MV-4-11 (cell line): ENCODE data around the gene GPT2.

Source experiments
- DNase-seq: peaks from one replicate; lab custom pipeline; 2025; lab: John Stamatoyannopoulos, UW

GPT2 gene

DNA sequence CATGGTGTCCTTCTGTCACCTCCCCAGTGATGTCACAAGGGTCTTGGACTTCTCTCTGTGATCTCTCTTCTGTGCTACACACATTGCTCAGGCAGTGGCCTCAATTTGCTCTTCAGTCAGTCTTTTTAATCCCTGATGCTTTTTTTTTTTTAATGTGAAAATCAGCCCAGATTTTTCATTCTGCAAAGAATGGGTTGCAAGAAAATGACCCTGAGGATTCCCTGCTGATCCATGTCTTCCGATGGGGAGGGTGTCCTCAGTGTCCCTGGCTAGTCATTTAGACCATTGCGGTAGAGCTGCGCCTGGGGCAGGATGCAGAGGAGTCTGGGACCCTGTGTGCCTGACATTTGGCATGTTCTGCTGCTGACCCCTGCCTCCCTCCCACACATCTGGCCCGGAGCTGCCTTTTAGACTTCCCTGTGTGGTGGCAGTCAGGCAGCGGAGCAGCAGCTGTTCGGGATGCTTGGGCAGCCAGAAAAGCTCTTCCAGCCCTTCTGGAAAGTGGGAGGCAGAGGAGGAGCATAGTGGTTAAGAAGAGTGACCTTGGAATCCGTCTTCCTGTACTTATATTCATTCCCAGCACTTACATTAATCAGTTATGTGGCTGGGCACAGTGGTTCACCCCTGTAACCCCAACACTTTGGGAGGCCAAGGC lies 12.3 kb downstream of the GPT2 start:
- DNase-seq, result no peak

DNA sequence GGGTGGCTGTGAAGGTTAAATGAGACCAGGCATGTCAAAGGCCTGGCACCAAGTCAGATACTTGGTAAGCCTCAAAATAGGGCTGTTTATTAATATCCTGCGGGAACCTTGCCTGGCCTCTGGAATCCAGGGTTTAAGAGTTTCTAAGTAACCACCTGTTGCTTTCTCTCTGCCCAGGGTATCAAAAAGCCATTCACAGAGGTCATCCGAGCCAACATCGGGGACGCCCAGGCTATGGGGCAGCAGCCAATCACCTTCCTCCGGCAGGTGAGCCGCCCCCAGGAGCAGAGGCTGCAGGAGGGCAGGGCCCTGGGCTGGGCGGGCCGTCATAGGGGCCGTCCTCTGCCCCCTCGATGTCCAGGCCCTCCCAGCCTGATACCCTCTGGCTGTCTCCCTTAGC lies 13.3 kb downstream of the GPT2 start:
- DNase-seq, result no peak

DNA sequence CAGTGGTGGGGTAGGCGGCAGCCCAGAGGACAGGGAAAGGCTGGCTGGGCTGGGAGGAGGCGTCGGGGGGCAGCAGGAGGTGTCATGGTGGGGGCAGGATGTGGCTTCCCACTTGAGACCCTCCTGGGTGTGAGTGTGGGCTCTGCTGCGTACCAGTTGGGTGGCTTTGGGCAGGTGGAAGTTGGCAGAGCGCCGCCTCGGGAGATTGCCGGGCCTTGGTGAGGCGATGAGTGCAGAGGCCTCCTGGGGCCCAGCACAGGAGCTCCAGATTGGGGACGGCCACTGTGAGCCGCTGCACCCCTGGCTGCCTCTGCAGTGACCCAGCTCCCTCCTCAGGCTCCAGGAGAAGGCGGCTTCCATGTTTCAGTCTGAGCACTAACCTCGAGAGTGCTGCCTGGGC lies 13.8 kb downstream of the GPT2 start:
- no peak for DNase-seq

DNA sequence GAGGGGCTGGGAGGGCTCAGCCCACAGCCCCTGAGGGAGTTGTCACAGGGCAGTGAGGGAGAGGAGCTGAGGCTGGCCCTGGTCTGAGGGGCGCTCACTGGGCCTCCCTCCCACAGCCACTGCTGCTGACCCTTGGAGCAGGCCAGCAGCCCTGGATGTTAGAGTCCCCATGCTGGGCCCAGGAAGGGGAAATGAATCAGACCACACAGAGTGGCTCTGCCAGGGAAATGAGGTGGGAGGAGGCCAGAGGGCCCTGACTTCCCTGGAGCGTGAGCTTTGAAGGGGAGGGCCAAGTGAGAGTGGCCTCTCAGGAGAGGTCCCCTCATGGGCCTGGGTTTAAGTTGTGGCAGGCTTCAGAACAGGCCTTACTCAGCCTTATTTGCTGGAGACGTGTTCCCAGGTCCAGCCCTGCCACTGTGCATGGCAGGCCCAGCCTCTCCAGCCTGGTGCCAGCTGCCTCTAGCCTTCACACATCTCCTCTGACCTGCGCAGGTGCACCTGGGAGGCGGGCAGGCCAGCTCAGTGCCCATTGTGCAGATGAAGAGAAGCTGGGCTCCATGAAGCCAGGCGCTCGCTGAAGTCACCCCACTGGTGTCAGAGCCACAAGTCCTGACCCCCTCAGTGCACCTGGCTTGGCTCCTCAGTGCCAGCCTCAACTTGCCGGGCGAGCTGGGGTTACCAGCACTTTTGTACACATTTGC lies 15.4 kb downstream of the GPT2 start:
- DNase-seq, result peak; percentile 10

DNA sequence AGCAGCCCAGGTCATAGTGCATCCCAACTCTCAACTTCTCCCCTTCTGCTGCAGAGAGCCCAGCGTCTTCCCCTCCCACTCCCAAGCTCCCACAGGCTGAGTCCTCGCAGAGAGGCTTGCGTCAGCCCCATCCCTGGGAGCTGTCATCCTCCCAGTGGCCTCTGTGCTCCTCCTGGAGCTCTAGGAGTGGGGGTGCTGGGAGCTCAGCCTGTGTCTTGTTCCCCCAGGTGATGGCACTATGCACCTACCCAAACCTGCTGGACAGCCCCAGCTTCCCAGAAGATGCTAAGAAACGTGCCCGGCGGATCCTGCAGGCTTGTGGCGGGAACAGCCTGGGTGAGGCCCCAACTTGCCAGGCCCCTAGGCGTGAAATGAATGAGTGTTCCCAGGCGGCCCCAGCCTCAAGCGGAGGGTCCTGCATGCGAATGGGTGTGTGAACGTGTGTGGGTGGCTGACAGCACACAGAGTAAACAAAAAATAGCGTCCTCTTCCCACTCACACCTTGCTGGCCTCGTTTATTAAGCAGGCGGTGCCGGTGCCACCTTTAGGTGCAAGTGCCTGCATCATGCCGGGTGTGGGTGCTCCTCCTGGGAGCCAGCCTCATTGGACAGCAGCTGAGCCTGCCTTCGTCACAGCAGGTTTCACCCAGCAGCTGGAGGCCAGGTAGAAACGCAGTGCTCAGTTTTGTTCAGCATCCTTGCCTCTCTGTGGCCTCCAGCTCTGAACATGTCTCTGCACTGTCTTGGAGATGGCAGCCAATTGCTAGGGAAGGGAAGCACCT lies 16.5 kb downstream of the GPT2 start:
- no peak for DNase-seq

DNA sequence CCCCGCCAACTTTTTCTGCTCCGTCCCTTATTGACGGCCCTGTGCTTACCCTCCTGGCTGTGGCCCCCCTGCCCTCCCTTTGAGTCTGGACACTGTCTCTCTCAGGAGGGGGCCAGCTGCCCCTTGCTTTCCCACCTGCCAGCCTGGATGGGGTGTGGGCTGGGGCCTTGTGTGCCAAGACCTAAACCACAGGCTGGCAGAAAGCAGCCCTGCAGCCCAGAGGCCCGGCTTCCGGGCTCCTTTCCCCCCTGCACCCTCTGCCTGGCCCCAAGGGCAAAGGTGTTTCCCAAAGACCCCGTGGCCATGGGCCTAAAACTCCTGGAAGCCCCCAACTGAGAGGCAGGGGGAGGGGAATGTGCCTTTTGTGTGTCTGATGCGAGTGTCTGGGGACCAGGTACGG lies 17.5 kb downstream of the GPT2 start:
- no peak for DNase-seq

DNA sequence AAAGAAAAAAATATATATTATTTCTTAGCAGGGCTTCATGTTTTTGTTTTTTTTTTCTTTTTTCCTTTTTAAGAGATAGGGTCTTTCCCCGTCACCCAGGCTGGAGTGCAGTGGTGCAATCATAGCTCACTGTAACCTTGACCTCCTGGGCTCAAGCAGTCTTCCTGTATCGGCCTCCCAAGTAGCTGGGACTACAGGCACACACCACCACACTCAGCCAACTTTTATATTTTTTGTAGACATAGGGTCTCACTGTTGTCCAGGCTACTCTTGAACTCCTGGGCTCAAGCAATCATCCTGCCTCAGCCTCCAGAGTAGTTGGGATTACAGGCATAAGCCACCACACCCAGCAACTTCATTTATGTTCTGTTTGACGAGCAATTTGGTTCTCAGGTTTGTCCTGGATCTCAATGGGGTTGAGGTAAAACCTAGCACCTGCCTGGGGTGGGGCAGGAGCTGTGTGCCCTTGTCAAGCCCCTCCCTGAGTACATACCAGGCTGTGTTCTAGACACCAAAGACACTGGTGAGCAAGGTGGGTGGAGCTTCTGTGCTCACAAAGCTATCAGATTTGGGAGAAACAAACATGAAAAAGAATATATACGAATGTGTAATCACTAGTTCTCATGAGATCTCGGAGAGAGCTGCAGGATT lies 19.2 kb downstream of the GPT2 start:
- DNase-seq, result no peak

DNA sequence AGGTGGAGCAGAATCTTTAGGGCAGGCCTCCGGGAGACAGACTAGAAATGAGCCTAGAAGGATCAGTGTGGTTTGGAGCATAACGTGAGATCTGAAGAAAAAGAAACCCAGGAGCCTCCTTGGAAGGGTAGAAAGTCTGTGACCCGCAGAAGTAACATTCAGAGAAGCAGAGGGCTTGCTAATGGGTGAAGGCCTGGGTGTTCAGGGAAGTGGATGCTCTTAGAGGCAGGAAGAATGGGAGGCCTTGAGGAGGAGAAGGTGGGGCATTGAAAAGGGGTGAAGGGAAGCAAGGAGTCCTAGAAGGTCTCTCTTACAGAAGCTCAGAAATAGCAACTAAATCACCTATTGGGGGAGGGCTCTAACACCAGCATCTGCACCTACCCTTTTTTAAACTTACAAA lies 20.3 kb downstream of the GPT2 start:
- DNase-seq, result no peak

DNA sequence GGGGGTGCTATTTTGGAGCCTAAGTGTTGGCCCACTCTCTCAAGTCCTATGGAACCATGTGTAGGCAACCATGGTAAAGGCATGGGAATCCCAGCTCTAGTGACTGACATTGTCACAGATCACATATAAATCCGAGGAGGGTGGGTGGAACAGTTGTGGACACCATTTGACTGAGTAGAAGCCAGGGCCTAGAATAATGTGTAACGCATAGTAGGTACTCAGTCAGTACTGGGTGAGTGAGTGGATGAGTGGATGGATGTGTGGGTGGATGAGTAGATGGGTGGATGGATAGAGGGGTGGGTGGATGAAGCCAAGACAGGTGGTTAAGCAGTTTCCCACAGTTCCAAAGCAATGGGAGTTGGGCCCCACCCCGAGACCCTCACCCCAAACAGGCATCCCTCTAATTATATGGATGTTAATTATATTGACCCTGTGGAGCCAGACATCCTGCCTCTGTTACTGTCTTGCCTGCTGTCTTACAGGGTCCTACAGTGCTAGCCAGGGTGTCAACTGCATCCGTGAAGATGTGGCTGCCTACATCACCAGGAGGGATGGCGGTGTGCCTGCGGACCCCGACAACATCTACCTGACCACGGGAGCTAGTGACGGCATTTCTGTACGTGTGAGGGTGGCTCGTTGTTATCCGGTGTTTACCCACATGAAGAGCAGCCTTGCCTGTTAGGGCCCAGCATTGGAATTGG lies 22.3 kb downstream of the GPT2 start:
- DNase-seq, result no peak

DNA sequence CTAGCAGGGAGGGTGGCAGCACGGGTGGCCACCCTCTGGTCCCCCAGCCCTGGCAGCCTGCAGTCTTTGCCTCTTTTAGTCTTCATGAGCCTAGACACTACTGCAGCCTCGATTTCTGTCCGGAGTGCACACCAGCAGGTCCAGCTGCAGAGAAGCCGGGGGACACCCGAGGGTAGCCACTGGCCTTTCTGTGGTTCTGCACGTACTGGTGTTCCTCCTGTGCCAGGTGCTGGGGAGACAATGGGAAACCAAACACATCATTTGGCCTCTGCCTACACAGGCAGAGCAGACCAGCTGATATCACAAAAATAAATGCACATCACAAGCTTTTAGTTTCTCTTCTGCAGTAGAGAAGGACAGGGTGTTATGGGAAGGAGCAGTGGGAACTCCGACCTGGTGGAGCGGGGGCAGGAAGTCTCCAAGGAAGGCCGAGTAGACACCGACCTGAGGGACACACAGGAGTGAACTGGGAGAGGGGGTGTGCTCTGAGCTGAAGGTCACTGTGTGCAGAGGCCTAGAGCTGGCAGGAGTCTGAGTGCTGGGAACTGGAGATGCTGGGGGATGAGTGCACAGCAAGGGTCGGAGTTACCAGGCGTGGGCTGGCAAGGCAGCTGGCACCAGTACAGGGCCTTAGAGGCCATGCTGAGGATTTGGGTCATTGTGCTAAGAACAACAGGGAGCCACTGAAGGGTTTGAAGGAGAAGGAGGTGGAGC lies 23.1 kb downstream of the GPT2 start:
- no peak for DNase-seq

DNA sequence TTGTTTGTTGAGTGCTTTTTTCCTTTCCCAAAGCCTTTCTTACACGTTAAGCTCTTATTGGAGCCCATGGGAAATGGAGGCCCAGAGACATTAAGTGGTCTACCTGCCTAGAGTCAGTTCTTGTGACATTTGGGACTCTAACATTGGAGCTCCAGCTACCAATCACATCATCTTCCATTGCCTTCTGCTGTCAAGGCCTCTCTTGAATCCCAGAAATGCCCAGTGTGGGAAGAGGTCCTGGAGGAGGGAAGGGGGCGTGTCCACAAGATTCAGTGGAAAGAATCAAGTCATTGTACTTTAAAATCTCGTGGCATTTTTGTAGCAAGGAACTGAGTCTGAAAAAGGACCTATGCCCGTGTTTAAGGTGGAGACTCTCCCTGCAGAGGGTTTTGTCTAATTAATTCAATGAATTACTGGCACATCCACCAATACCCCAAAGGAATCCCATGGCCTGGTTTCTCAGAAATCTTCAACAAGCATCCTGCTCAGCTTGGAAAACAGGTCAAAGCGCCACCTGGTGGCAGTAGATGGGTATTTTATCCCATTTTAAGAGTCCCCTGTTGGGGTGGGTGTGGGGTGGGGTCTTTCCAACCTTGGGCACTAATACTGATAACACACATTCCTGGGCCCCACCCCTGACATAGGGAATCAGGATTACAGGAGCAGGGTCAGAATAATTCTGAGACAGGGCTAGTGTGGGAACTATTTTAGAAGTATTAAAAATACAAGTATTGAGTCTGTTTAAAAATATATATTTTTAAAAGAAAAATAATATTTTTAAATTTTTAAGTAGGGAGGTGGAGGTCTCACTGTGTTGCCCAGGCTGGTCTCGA lies 24.6 kb downstream of the GPT2 start:
- peak; percentile 51 for DNase-seq

DNA sequence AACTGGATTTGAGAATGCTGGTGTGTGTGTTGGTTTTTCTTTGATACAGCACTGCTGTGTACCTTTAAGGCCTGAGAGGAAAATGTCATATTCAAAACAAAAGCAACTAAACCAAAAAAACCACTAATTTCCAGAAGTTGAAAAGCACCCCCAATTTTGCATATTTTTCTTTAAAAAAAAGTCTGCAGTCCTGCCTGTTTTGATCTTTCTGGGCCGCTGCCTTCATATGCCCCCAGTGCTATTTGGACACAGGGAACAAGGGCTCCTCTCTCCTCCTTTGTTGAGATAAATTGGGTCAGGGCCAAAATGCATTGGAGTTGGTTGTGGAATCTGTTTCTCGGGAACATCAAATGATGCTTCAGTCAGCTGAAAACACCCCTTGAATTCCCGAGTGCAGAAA lies 26.9 kb downstream of the GPT2 start:
- DNase-seq, result no peak

DNA sequence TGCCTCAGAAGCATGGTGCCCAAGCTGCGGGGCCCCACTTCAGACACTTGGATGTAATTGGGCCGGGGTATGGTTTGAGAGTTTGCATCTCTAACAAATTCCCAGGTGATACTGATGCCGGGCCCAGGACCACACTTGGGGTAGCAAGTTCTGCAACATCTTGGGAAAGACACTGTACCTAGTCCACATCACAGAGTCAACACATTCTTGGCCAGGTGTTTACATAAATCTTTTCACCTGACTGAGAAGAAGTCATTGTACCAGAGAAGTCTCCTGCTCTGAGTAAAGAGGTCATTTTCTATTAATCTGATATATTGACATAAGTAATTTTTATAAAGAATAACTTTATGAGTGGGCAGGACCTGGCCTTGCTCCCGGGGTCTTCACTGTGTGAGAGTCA lies 27.5 kb downstream of the GPT2 start:
- no peak for DNase-seq

DNA sequence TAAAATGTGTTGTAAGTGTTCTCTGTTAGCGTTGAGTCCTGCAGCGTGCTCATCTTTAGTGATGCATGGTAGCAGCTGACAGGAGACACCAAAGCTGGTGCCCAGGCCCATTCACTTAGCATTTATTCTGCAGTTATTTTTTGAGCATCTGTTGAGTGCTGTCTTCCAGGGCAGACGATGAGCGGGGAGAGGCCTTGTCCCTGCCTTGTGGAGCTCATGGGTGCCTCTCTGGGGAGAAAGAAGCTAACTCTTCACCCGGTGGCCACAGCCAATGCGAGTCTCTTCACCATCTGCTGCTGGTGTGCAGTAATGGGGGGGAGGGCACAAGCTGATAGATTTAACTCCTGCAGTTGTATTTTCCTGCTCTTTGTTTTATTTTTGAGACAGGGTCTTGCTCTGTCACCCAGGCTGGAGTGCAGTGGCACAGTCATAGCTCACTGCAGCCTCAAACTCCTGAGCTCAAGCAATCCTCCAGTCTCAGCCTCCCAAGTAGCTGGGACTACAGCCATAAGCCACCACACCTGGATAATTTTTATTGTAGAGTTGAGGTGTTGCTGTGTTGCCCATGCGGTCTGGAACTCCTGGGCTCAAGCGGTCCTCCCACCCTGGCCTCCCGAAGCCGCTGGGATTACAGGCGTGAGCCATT lies 30.5 kb downstream of the GPT2 start:
- DNase-seq, result no peak

DNA sequence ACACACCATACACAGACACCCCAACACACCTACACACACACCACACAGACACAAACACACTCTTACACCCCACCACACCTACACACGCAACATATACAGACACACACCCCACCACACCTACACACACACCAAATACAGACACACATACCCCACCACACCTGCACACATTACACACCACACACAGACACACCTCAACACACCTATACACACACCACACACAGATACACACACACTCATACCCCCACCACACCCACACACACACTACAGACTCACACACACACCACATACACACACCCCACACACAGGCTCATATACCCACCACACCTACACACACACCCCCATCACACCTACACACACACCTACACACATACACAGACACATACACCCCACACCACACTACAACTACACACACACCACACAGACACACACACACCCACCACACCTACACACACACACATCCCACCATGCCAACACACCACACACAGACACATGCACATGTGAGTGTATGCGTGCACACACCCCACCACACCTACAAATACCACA lies 31.4 kb downstream of the GPT2 start:
- no peak for DNase-seq

DNA sequence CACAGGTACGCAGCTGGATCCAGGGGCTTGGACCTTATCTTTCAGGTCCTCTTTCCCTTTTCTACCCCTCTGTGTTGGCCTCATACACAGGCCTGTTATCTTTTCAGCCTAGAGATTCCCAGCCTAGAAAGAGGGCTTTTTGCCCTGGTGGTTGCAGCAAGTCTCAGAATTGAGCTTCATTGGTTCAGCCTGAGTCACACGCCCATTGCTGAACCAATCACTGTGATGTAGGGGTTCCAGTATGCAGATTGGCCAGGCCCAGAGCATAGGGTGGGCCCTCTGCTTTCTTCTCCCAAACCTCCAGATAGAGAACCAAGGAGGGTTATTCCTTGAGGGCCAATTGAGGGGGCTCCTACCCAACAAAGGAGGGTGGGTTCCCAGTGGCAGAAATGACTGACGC lies 32.8 kb downstream of the GPT2 start:
- DNase-seq, result no peak

DNA sequence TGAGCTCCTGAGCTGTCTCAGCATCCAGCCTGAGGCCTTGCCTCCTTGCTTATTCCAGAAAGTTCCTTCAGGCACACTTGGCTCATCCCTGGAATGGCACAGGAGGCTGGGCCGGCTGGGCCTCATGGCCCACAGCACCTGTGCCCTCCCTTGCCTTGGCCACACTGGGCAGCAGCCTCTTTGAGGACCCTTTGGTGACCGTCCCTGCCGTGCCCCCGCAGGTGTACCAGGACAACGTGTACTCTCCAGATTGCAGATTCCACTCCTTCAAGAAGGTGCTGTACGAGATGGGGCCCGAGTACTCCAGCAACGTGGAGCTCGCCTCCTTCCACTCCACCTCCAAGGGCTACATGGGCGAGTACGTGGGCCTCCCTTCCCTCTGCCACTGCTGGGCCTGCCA lies 34.2 kb downstream of the GPT2 start:
- DNase-seq, result no peak

DNA sequence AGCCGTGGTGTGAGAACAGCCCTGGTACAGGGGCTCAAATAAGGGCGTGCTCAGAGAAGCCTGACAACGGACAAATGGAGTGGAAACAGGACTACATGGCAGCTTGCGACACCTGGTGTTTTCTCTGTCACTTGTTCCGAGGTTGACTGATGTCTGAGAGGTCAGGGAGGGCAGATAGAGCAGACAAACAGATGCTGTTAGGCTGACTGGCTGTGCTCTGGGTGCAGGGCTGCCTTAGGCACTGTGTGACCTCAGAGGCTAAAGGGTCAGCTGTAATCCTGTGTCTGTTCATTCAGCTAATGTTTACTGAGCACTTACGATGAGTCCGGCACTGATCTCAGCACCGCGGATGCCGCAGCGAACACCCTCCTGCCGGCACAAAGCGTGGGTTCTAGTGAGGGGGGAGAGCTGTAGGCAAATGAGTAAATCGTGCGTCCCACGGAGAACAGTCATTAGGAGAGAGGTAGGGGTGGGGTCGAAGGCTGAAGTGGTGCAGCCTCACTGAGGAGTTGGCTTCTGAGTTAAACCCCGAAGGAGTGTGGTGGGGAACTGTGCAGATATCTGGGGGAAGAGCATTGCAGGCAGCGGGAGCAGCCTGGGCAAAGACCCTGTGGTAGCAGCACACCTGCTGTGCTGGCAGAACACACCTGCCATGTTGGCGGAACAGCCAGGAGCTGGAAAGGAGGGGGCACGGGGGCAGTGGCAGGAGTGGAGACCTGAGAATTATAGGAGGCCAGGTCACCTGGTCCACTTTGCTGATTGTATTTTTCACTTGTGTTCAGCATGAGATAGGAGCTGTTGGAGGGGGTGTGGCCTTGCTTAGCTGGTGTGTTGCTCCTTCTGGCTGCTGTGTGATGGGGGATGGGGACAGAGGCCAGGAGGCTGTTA lies 35.0 kb downstream of the GPT2 start:
- DNase-seq, result no peak
